A673 (cell line): Measurements from ENCODE around the gene RELN.

Source experiments
- EZH2 ChIP-seq: fragments of 200-600 bp; sonication (generic); IDR thresholded peaks from 2 replicates; pipeline ENCODE4 v1.6.1; 2017; ENCODE audit warnings: borderline replicate concordance, low read depth, mild to moderate bottlenecking, mixed read lengths, antibody characterized with exemption, low read length; ENCODE audit not compliant: poor library complexity, severe bottlenecking
- TF ChIP-seq, protein P1 (sequence below): fragments of 300-800, 200-600 bp; sonication (generic); conservative IDR thresholded peaks from 2 replicates; pipeline ENCODE4 v1.5.1; 2017; ENCODE audit warnings: low read depth, mild to moderate bottlenecking, antibody characterized with exemption, low read length, moderate library complexity, mixed read lengths

DNA sequence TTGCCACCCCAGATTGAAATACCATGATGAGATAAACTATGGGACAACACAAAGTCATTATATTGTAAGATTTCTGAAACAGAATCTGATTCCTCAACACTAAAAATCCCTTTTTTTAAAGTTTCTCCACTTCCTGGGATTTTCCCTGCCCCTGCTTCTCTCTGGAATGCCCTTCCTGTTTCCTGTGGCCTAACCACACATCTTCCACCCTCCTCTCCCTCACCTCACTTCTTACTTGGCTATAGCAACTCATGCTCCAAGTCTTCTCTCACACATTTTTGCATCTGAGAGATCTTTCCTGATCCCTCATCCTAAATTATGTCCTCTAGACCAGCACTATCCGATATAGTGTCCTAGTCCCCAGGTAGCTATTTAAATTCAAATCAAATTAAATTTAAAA lies 4.1 kb upstream of the RELN start:
- TF ChIP-seq, protein P1, sequence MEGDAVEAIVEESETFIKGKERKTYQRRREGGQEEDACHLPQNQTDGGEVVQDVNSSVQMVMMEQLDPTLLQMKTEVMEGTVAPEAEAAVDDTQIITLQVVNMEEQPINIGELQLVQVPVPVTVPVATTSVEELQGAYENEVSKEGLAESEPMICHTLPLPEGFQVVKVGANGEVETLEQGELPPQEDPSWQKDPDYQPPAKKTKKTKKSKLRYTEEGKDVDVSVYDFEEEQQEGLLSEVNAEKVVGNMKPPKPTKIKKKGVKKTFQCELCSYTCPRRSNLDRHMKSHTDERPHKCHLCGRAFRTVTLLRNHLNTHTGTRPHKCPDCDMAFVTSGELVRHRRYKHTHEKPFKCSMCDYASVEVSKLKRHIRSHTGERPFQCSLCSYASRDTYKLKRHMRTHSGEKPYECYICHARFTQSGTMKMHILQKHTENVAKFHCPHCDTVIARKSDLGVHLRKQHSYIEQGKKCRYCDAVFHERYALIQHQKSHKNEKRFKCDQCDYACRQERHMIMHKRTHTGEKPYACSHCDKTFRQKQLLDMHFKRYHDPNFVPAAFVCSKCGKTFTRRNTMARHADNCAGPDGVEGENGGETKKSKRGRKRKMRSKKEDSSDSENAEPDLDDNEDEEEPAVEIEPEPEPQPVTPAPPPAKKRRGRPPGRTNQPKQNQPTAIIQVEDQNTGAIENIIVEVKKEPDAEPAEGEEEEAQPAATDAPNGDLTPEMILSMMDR: no peak
- no peak for TF ChIP-seq EZH2
